HepG2 (cell line): ENCODE results near the gene ADAMTS12. TPM values are rescaled to one million over a fixed set of nuclear protein-coding genes. Genes with fewer than 3 reads are reported as not detected.

Experiments used
- ATAC-seq: fragments of 200-7000 bp; cut with Tn5 transposase; 3 replicates; pipeline ENCODE4 v1.9.1; 2020; ENCODE audit warnings: mild to moderate bottlenecking, moderate library complexity
- BruUV-seq: library from RNA; stranded (reverse); fragments of 400-500 nt; replicated peaks from 2 replicates; lab custom pipeline; 2021; lab: Mats Ljungman, UMichigan
- CTCF ChIA-PET: fragments of 300-600 bp; formaldehyde crosslinking; extraction: SDS; loops from one replicate; lab custom pipeline; 2021; ENCODE audit warnings: low total read pairs, inconsistent platforms, low intra/inter-chr PET ratio; lab: Yijun Ruan, JAX
- POLR2A ChIA-PET: fragments of 350-600 bp; sonication (Branson Sonifier 250); formaldehyde crosslinking; loops from one replicate; lab custom pipeline; 2020; ENCODE audit warnings: antibody characterized with exemption, inconsistent platforms; lab: Yijun Ruan, JAX
- DNase-seq: peaks from one replicate; pipeline ENCODE4 v3.0.0-alpha.2; 2015; ENCODE audit warnings: low spot score
- FAIRE-seq: peaks from 3 replicates; lab custom pipeline; 2011; peaks lifted over from hg19 to GRCh38; lab: Jason Lieb, UNC
- H2AFZ ChIP-seq: one replicate; pipeline ENCODE4 v1.6.1; 2011; ENCODE audit warnings: low read length, inconsistent platforms
- H3K27ac ChIP-seq: fragments of 300-600 bp; 3 replicates; pipeline ENCODE4 v1.8.0; 2011; ENCODE audit warnings: mixed run types, mild to moderate bottlenecking, mixed read lengths, low read length, inconsistent platforms; ENCODE audit not compliant: insufficient read depth; ENCODE audit errors: extremely low read length
- H3K27me3 ChIP-seq, 2 experiments: fragments of 200-600 bp in 1 of 2; 2 replicates in 1 of 2; 3 replicates in 1 of 2; pipeline versions ENCODE4 v1.6.0 to v1.8.0; 2011; ENCODE audit warnings: low read length in 2 of 2, mild to moderate bottlenecking in 2 of 2, moderate library complexity in 2 of 2, inconsistent platforms in 1 of 2; ENCODE audit not compliant: insufficient read depth in 2 of 2, control insufficient read depth in 1 of 2
- H3K36me3 ChIP-seq, 2 experiments: fragments of 200-600 bp in 1 of 2; replicated peaks in 1 of 2; 2 replicates in 1 of 2; 3 replicates in 1 of 2; pipeline versions ENCODE4 v1.5.1 to v1.8.0; 2011; ENCODE audit warnings: low read length in 2 of 2, inconsistent platforms in 1 of 2; ENCODE audit not compliant: insufficient read depth in 2 of 2, control insufficient read depth in 1 of 2
- H3K4me1 ChIP-seq: 2 replicates; pipeline ENCODE4 v1.5.1; 2012; ENCODE audit warnings: low read length, inconsistent platforms; ENCODE audit not compliant: insufficient read depth
- H3K4me2 ChIP-seq: 2 replicates; pipeline ENCODE4 v1.6.0; 2011; ENCODE audit warnings: low read depth, low read length, inconsistent platforms
- H3K4me3 ChIP-seq, 3 experiments: fragments of 200-600 bp in 1 of 3; sonication (generic), shearing (Covaris generic) in 1 of 3; replicated peaks in 1 of 3; 2 replicates each; pipeline ENCODE4 v1.5.1; 2011 to 2016; ENCODE audit warnings: low read length in 3 of 3, inconsistent platforms in 2 of 3, low read depth in 2 of 3, mild to moderate bottlenecking in 2 of 3, control low read depth in 1 of 3, mixed read lengths in 1 of 3; ENCODE audit not compliant: insufficient read depth in 1 of 3
- H3K79me2 ChIP-seq: one replicate; pipeline ENCODE4 v1.6.1; 2011; ENCODE audit warnings: low read length, inconsistent platforms; ENCODE audit not compliant: insufficient read depth
- H3K9ac ChIP-seq: 2 replicates; pipeline ENCODE4 v1.6.0; 2011; ENCODE audit warnings: mild to moderate bottlenecking, low read depth, low read length, inconsistent platforms; ENCODE audit not compliant: insufficient read depth
- H3K9me3 ChIP-seq: 2 replicates; pipeline ENCODE4 v1.5.1; 2012; ENCODE audit warnings: mild to moderate bottlenecking, low read length
- H4K20me1 ChIP-seq: 2 replicates; pipeline ENCODE4 v1.6.0; 2011; ENCODE audit warnings: inconsistent platforms, mild to moderate bottlenecking, low read length, moderate library complexity; ENCODE audit not compliant: insufficient read depth
- CCAR2 ChIP-seq: fragments of 200-400 bp; formaldehyde crosslinking; optimal IDR thresholded peaks from 2 replicates; pipeline ENCODE3; 2018; ENCODE audit warnings: low read depth, mild to moderate bottlenecking, low read length, moderate library complexity
- FIP1L1 ChIP-seq: fragments of 200-400 bp; formaldehyde crosslinking; IDR thresholded peaks from 2 replicates; pipeline ENCODE4 v1.6.1; 2018; ENCODE audit warnings: low read depth, mild to moderate bottlenecking, low read length, moderate library complexity, borderline replicate concordance; ENCODE audit not compliant: insufficient read depth
- IRX3 ChIP-seq: sonication (generic); formaldehyde crosslinking; IDR thresholded peaks from 2 replicates; pipeline ENCODE4 v1.8.1; 2023; ENCODE audit warnings: mild to moderate bottlenecking, low read depth, missing genetic modification reagents, borderline replicate concordance
- MEF2D ChIP-seq: sonication (generic); formaldehyde crosslinking; IDR thresholded peaks from 2 replicates; pipeline ENCODE4 v1.5.1; 2020; ENCODE audit warnings: mild to moderate bottlenecking, missing genetic modification reagents
- MIXL1 ChIP-seq: IDR thresholded peaks from 2 replicates; pipeline ENCODE4 v1.6.1; 2016
- PBX2 ChIP-seq: IDR thresholded peaks from 2 replicates; pipeline ENCODE4 v1.6.1; 2016; ENCODE audit warnings: control low read depth
- SP2 ChIP-seq: sonication (generic); formaldehyde crosslinking; IDR thresholded peaks from 2 replicates; pipeline ENCODE4 v1.5.1; 2020; ENCODE audit warnings: mild to moderate bottlenecking, missing genetic modification reagents
- ZNF136 ChIP-seq: sonication (generic); formaldehyde crosslinking; IDR thresholded peaks from 2 replicates; pipeline ENCODE4 v1.8.1; 2022; ENCODE audit warnings: low read depth, mild to moderate bottlenecking, moderate library complexity, missing genetic modification reagents
- ZNF235 ChIP-seq: sonication (generic); formaldehyde crosslinking; IDR thresholded peaks from 2 replicates; pipeline ENCODE4 v1.8.1; 2023; ENCODE audit warnings: mild to moderate bottlenecking, missing genetic modification reagents, borderline replicate concordance
- ZNF431 ChIP-seq: sonication (generic); formaldehyde crosslinking; IDR thresholded peaks from 2 replicates; pipeline ENCODE4 v1.9.0; 2022; ENCODE audit warnings: missing genetic modification reagents, low read depth, mild to moderate bottlenecking, borderline replicate concordance
- WGBS: methylation state at CpG from one replicate; pipeline ENCODE4 v1.1.6; 2017; ENCODE audit warnings: low lambda C conversion rate; 5-methylcytosine and 5-hydroxymethylcytosine counted together
- in situ Hi-C: cut with HindIII; loops from 2 replicates; pipeline ENCODE4 v1.10.0; 2017; ENCODE audit warnings: low pct_unique_long_range_greater_than_20kb; ENCODE audit not compliant: extremely low pct_ligation_motif_present
- intact Hi-C: fragments of 100-400 bp; cut with micrococcal nuclease; formaldehyde crosslinking; loops from one replicate; pipeline ENCODE4 v1.10.0; 2022; ENCODE audit not compliant: unreplicated experiment
- polyA plus RNA-seq, 8 experiments: library from polyadenylated mRNA; depleted of rRNA in 3 of 8; stranded (reverse) in 7 of 8; unstranded in 1 of 8; fragments of >200 nt; fragmentation: Illumina TruSeq in 4 of 8; extraction: Trizol in 4 of 8; gene quantifications; 2 replicates each; pipeline versions ENCODE4 v1.2.1 to v1.2.3, GENCODE V29; 2011 to 2016; ENCODE audit warnings: low read depth in 4 of 8, missing spikeins in 1 of 8, mixed read lengths in 1 of 8; ENCODE audit not compliant: insufficient read depth in 1 of 8
- total RNA-seq, 5 experiments: library from RNA; depleted of rRNA; stranded (reverse); fragments of >200 nt; fragmentation: Illumina TruSeq; extraction: Trizol; gene quantifications; 2 replicates each; pipeline ENCODE4 v1.2.3, GENCODE V29; 2016; ENCODE audit warnings: low read depth in 1 of 5

The ADAMTS12 gene
- total and polyA plus RNA-seq, 2 of the 13 experiments (the other 11 are each of a cell fraction or from before 2014, with no cell fraction given), result 0.03 TPM; not detected in 1

- Histone ChIP-seq H3K9me3 (peaks cover 13% of the 10 kb centered on the region; the same call in 1 of the 2 replicates), H3K27me3 (no peaks in the 10 kb centered on the region), H4K20me1 (no peaks in the 10 kb centered on the region), H3K4me3 (no peak overlapping the region), H3K4me1 (no peaks in the 10 kb centered on the region), H2AFZ (no peak overlapping the region), H3K9ac (no peak overlapping the region), H3K79me2 (no peaks in the 10 kb centered on the region), H3K36me3 (no peaks in the 10 kb centered on the region), H3K27ac (no peak overlapping the region), H3K4me2 (no peak overlapping the region)
- in situ Hi-C loops, result no loop called here
- ATAC-seq, result no peak
- WGBS, result 17% methylated on average over 4 of the region's 4 CpGs
- FAIRE-seq, result no peak
- no peak for DNase-seq
- POLR2A ChIA-PET, result no interaction called here
- intact Hi-C loops, result no loop called here
- TF ChIP-seq PBX2, result no peak
- BruUV-seq, result no TSS peak
- CTCF ChIA-PET, result no interaction called here
These were observed 102.7 kb downstream of the ADAMTS12 start for GRCh38 chr5:33788922-33789566.

GRCh38 chr5:33785571-33785970 lies 106.2 kb downstream of the ADAMTS12 start:
- Histone ChIP-seq H3K9ac (no peak overlapping the region), H3K36me3 (no peaks in the 10 kb centered on the region), H3K4me2 (no peak overlapping the region), H3K4me1 (no peaks in the 10 kb centered on the region), H2AFZ (no peak overlapping the region), H4K20me1 (no peaks in the 10 kb centered on the region), H3K9me3 (peaks cover 14% of the 10 kb centered on the region; the same call in 1 of the 2 replicates), H3K27ac (no peak overlapping the region), H3K79me2 (no peaks in the 10 kb centered on the region), H3K4me3 (no peak overlapping the region), H3K27me3 (no peaks in the 10 kb centered on the region)
- POLR2A ChIA-PET, result no interaction called here
- no peak for TF ChIP-seq FIP1L1
- no peak for TF ChIP-seq CCAR2
- no peak for TF ChIP-seq IRX3 (CRISPR knock-in tag)
- TF ChIP-seq SP2 (CRISPR knock-in tag), result no peak
- TF ChIP-seq ZNF431 (CRISPR knock-in tag), result no peak
- no peak for TF ChIP-seq MEF2D (CRISPR knock-in tag)
- TF ChIP-seq MIXL1 (CRISPR knock-in tag), result no peak
- TF ChIP-seq ZNF136 (CRISPR knock-in tag), result no peak
- TF ChIP-seq ZNF235, result no peak
- 21% methylated on average over 1 of the region's 1 CpG for WGBS
- in situ Hi-C loops (no loop called here), intact Hi-C loops (no loop called here)
- no TSS peak for BruUV-seq
- FAIRE-seq (no peak), DNase-seq (no peak), ATAC-seq (no peak)
- CTCF ChIA-PET, result no interaction called here
